Measurements from ENCODE around the gene ENDOU. TPM values are rescaled to one million over a fixed set of nuclear protein-coding genes. Genes with fewer than 3 reads are reported as not detected.

The ENDOU gene
- total and polyA plus RNA-seq, 4 experiments from 2014 or later = not detected

GRCh38 chr12:47744005-47744651 lies 18.8 kb upstream of the ENDOU start:
- ChIA-PET POLR2A (ENCODE audit: partially characterized antibody) (interaction anchor here (1.1 to 4.7 kb wide), 11 partner anchors 11 to 95 kb away, joined by 3 to 29 read pairs (median 6); partner anchors contain the start of genes HDAC7, RAPGEF3, RPAP3 and SLC48A1), CTCF (ENCODE audit: partially characterized antibody) (interaction anchor here (1.0 to 13.8 kb wide), 26 partner anchors 12 to 413 kb away, joined by 3 to 671 read pairs (median 6); partner anchors contain the start of genes ASB8, ENDOU, HDAC7 and RAPGEF3)
- H3K4me1 ChIP-seq (ENCODE audit: insufficient read depth, low read length) = peaks cover 29% of the 10 kb centered on the region
- intact Hi-C loops (cut with micrococcal nuclease) = loop anchor here (1.0 to 2.0 kb wide), 3 partner anchors 15 to 35 kb away; partner anchors contain the start of gene RAPGEF3
- no peaks in the 10 kb centered on the region for H3K9me3 ChIP-seq (ENCODE audit: control insufficient read depth in 1 of 2, low read length in 2 of 2)
- H3K27ac ChIP-seq (ENCODE audit: low read depth, low read length) = no peak overlapping the region
- Mint-ChIP-seq H3K27me3 (peaks cover 0 to 5% of the 10 kb centered on the region in 2 donors), H3K4me1 (peaks cover 19 to 49% (median 36%) of the 10 kb centered on the region in 4 donors), H3K4me3 (no peak overlapping the region), H3K9me3 (no peaks in the 10 kb centered on the region), H3K36me3 (no peaks in the 10 kb centered on the region), H3K27ac (peak overlapping the region in 2 of 7 donors; percentile 21 to 42)
- DNase-seq = peak; percentile 52 to 69 (median 61)
- H3K27me3 ChIP-seq (ENCODE audit: insufficient read depth, low read length) = no peaks in the 10 kb centered on the region
- no peak overlapping the region for H3K4me3 ChIP-seq (ENCODE audit: low read length in 2 of 2)
- no peaks in the 10 kb centered on the region for H3K36me3 ChIP-seq (ENCODE audit: insufficient read depth, low read length)

GRCh38 chr12:47743311-47743860 lies 18.1 kb upstream of the ENDOU start:
- H3K4me3 ChIP-seq (ENCODE audit: low read length in 2 of 2) = no peak overlapping the region
- H3K9me3 Mint-ChIP-seq = no peaks in the 10 kb centered on the region
- H3K27ac ChIP-seq (ENCODE audit: low read depth, low read length) = no peak overlapping the region
- H3K36me3 ChIP-seq (ENCODE audit: insufficient read depth, low read length) = no peaks in the 10 kb centered on the region
- peaks cover 29% of the 10 kb centered on the region for H3K4me1 ChIP-seq (ENCODE audit: insufficient read depth, low read length)
- CTCF ChIA-PET (ENCODE audit: partially characterized antibody) = interaction anchor here (0.6 to 13.8 kb wide), 40 partner anchors 12 to 1328 kb away, joined by 3 to 671 read pairs (median 6); partner anchors contain the start of genes ASB8, ENDOU, HDAC7 and RAPGEF3
- no peak overlapping the region for H3K4me3 Mint-ChIP-seq
- DNase-seq = no peak
- peak overlapping the region in 1 of 7 donors; percentile 21 for H3K27ac Mint-ChIP-seq
- H3K4me1 Mint-ChIP-seq = peaks cover 19 to 52% (median 39%) of the 10 kb centered on the region in 4 donors
- no peaks in the 10 kb centered on the region for H3K9me3 ChIP-seq (ENCODE audit: control insufficient read depth in 1 of 2, low read length in 2 of 2)
- peaks cover 0 to 4% of the 10 kb centered on the region in 2 donors for H3K27me3 Mint-ChIP-seq
- intact Hi-C loops (cut with micrococcal nuclease) = no loop called here
- H3K27me3 ChIP-seq (ENCODE audit: insufficient read depth, low read length) = no peaks in the 10 kb centered on the region
- POLR2A ChIA-PET (ENCODE audit: partially characterized antibody) = interaction anchor here (1.1 to 4.7 kb wide), 12 partner anchors 12 to 95 kb away, joined by 3 to 29 read pairs (median 8); partner anchors contain the start of genes HDAC7, RPAP3 and SLC48A1
- no peaks in the 10 kb centered on the region for H3K36me3 Mint-ChIP-seq

GRCh38 chr12:47742253-47742825 lies 17.0 kb upstream of the ENDOU start:
- Histone ChIP-seq H3K36me3 (ENCODE audit: insufficient read depth, low read length) (no peaks in the 10 kb centered on the region), H3K4me1 (ENCODE audit: insufficient read depth, low read length) (peaks cover 29% of the 10 kb centered on the region), H3K4me3 (ENCODE audit: low read length in 2 of 2) (no peak overlapping the region), H3K27ac (ENCODE audit: low read depth, low read length) (no peak overlapping the region), H3K27me3 (ENCODE audit: insufficient read depth, low read length) (no peaks in the 10 kb centered on the region), H3K9me3 (ENCODE audit: control insufficient read depth in 1 of 2, low read length in 2 of 2) (no peaks in the 10 kb centered on the region)
- Mint-ChIP-seq H3K27me3 (peaks cover 0 to 3% of the 10 kb centered on the region in 2 donors), H3K36me3 (no peaks in the 10 kb centered on the region), H3K9me3 (no peaks in the 10 kb centered on the region), H3K4me3 (peak overlapping the region in 2 of 8 donors; percentile 24 to 59), H3K27ac (peak overlapping the region in 6 of 7 donors; percentile 20 to 72 (median 36)), H3K4me1 (peaks cover 19 to 55% (median 40%) of the 10 kb centered on the region in 4 donors)
- intact Hi-C loops (cut with micrococcal nuclease) = loop anchor here (1.0 kb wide), 3 partner anchors 27 to 207 kb away; no protein-coding TSS in a partner anchor
- DNase-seq = peak; percentile 58 to 67 (median 61)
- ChIA-PET CTCF (ENCODE audit: partially characterized antibody) (interaction anchor here (0.7 to 13.8 kb wide), 48 partner anchors 8 to 1327 kb away, joined by 3 to 671 read pairs (median 5); partner anchors contain the start of genes AMIGO2, ASB8, ENDOU and HDAC7), POLR2A (ENCODE audit: partially characterized antibody) (interaction anchor here (0.7 to 4.7 kb wide), 15 partner anchors 9 to 141 kb away, joined by 3 to 29 read pairs (median 5); partner anchors contain the start of genes RPAP3 and SLC48A1)

GRCh38 chr12:47741340-47741703 lies 16.0 kb upstream of the ENDOU start:
- Mint-ChIP-seq H3K4me1 (peaks cover 19 to 56% (median 41%) of the 10 kb centered on the region in 4 donors), H3K27me3 (peaks cover 0 to 2% of the 10 kb centered on the region in 2 donors), H3K36me3 (no peaks in the 10 kb centered on the region), H3K27ac (peak overlapping the region; percentile 29 to 91 (median 74)), H3K4me3 (peak overlapping the region in 7 of 8 donors; percentile 29 to 67 (median 54)), H3K9me3 (no peaks in the 10 kb centered on the region)
- Histone ChIP-seq H3K4me3 (ENCODE audit: low read length in 2 of 2) (no peak overlapping the region), H3K9me3 (ENCODE audit: control insufficient read depth in 1 of 2, low read length in 2 of 2) (no peaks in the 10 kb centered on the region), H3K27me3 (ENCODE audit: insufficient read depth, low read length) (no peaks in the 10 kb centered on the region), H3K4me1 (ENCODE audit: insufficient read depth, low read length) (peaks cover 29% of the 10 kb centered on the region), H3K27ac (ENCODE audit: low read depth, low read length) (no peak overlapping the region), H3K36me3 (ENCODE audit: insufficient read depth, low read length) (no peaks in the 10 kb centered on the region)
- CTCF ChIA-PET (ENCODE audit: partially characterized antibody) = interaction anchor here (0.8 to 13.8 kb wide), 33 partner anchors 10 to 877 kb away, joined by 3 to 671 read pairs (median 11); partner anchors contain the start of genes AMIGO2, ENDOU, HDAC7 and PCED1B
- POLR2A ChIA-PET (ENCODE audit: partially characterized antibody) = interaction anchor here (0.7 to 4.7 kb wide), 15 partner anchors 14 to 142 kb away, joined by 3 to 29 read pairs (median 4); partner anchors contain the start of gene RPAP3
- peak; percentile 80 to 88 (median 81) for DNase-seq
- intact Hi-C loops (cut with micrococcal nuclease) = no loop called here

- intact Hi-C loops (cut with micrococcal nuclease) = no loop called here
- peaks cover 19 to 56% (median 41%) of the 10 kb centered on the region in 4 donors for H3K4me1 Mint-ChIP-seq
- DNase-seq = no peak
Observed at GRCh38 chr12:47740606-47741339, 15.5 kb upstream of the ENDOU start.

GRCh38 chr12:47739979-47740378 lies 14.7 kb upstream of the ENDOU start:
- peaks cover 19 to 56% (median 40%) of the 10 kb centered on the region in 4 donors for H3K4me1 Mint-ChIP-seq
- Histone ChIP-seq H3K4me3 (ENCODE audit: low read length in 2 of 2) (no peak overlapping the region), H3K36me3 (ENCODE audit: insufficient read depth, low read length) (no peaks in the 10 kb centered on the region), H3K27ac (ENCODE audit: low read depth, low read length) (no peak overlapping the region), H3K9me3 (ENCODE audit: control insufficient read depth in 1 of 2, low read length in 2 of 2) (no peaks in the 10 kb centered on the region), H3K27me3 (ENCODE audit: insufficient read depth, low read length) (no peaks in the 10 kb centered on the region), H3K4me1 (ENCODE audit: insufficient read depth, low read length) (peaks cover 29% of the 10 kb centered on the region)
- peaks cover 0 to 1% of the 10 kb centered on the region in 2 donors for H3K27me3 Mint-ChIP-seq
- intact Hi-C loops (cut with micrococcal nuclease) = no loop called here
- CTCF ChIA-PET (ENCODE audit: partially characterized antibody) = interaction anchor here (0.8 to 13.8 kb wide), 8 partner anchors 10 to 707 kb away, joined by 3 to 671 read pairs (median 93); partner anchors contain the start of genes HDAC7, RAPGEF3 and SLC48A1
- H3K4me3 Mint-ChIP-seq = peak overlapping the region in 4 of 8 donors; percentile 18 to 60 (median 52)
- H3K27ac Mint-ChIP-seq = peak overlapping the region in 1 of 7 donors; percentile 18
- POLR2A ChIA-PET (ENCODE audit: partially characterized antibody) = interaction anchor here (0.6 to 4.7 kb wide), 6 partner anchors 19 to 99 kb away, joined by 3 to 29 read pairs (median 12); partner anchors contain the start of gene RAPGEF3
- DNase-seq = no peak
- no peaks in the 10 kb centered on the region for H3K9me3 Mint-ChIP-seq
- H3K36me3 Mint-ChIP-seq = no peaks in the 10 kb centered on the region

More at GRCh38 chr12:47740606-47741339, 15.5 kb upstream of the ENDOU start:
- H3K27ac Mint-ChIP-seq = peak overlapping the region in 6 of 7 donors; percentile 54 to 91 (median 78)
- ChIA-PET CTCF (ENCODE audit: partially characterized antibody) (interaction anchor here (0.8 to 13.8 kb wide), 23 partner anchors 9 to 708 kb away, joined by 3 to 671 read pairs (median 17); partner anchors contain the start of genes AMIGO2, ENDOU, HDAC7 and PCED1B), POLR2A (ENCODE audit: partially characterized antibody) (interaction anchor here (0.6 to 4.7 kb wide), 14 partner anchors 15 to 143 kb away, joined by 3 to 29 read pairs (median 4); partner anchors contain the start of gene RPAP3)
- peaks cover 29% of the 10 kb centered on the region for H3K4me1 ChIP-seq (ENCODE audit: insufficient read depth, low read length)
- no peaks in the 10 kb centered on the region for H3K9me3 ChIP-seq (ENCODE audit: control insufficient read depth in 1 of 2, low read length in 2 of 2)
- H3K9me3 Mint-ChIP-seq = no peaks in the 10 kb centered on the region
- no peaks in the 10 kb centered on the region for H3K36me3 Mint-ChIP-seq
- no peak overlapping the region for H3K27ac ChIP-seq (ENCODE audit: low read depth, low read length)
- no peaks in the 10 kb centered on the region for H3K36me3 ChIP-seq (ENCODE audit: insufficient read depth, low read length)
- H3K4me3 ChIP-seq (ENCODE audit: low read length in 2 of 2) = no peak overlapping the region
- H3K4me3 Mint-ChIP-seq = peak overlapping the region in 6 of 8 donors; percentile 9 to 67 (median 60)
- H3K27me3 ChIP-seq (ENCODE audit: insufficient read depth, low read length) = no peaks in the 10 kb centered on the region
- H3K27me3 Mint-ChIP-seq = peaks cover 0 to 2% of the 10 kb centered on the region in 2 donors
